SH-SY5Y (cell line): Measurements from ENCODE around the gene AMOTL2.

Experiments used
- GATA2 ChIP-seq: IDR thresholded peaks from 2 replicates; pipeline ENCODE4 v1.6.1; 2011; ENCODE audit warnings: mild to moderate bottlenecking, low read depth, low read length
- GATA3 ChIP-seq: IDR thresholded peaks from 2 replicates; pipeline ENCODE4 v1.6.1; 2011; ENCODE audit warnings: low read depth, mild to moderate bottlenecking, low read length, moderate library complexity

DNA sequence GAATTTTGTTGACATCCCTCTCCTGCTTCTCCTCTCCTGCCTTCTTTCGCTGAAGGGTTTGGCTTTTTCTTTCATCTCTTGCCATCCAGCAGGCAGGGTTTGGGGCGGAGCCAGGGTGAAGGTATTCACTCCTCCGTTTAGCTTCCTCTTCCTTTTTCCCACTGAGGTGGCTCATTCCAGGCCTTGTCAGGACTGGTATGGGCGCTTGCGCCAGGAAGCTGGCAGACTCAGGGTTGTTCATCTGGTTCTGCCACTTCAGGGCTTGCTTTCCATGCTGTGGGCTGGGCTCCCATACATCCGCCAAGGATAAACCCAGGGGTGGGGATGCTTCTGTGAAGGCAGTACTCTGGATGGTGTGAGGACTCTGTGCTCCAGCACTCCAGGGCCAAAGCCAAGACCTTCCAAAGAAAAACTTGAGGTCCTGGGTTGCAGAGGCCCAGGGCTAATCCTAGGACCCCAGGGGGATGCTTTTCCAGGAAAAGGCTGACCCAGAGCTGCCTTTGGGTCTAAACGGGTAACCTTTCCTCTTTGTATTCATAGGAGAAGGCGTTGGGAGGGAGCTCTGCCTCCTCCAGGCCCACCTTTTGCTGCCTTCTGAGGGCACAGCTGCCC lies 7.7 kb upstream of the AMOTL2 start:
- TF ChIP-seq GATA3 (no peak), GATA2 (no peak)
